B cell (primary cell): Measurements from ENCODE around the gene NOS1AP. TPM values are rescaled to one million over a fixed set of nuclear protein-coding genes. Genes with fewer than 3 reads are reported as not detected.

Experiments used
- ATAC-seq: fragments of 200-7000 bp; cut with Tn5 transposase; one replicate; pipeline ENCODE4 v1.10.0; 2021; ENCODE audit warnings: low read depth, mild to moderate bottlenecking, moderate number of reproducible peaks, moderate library complexity
- CTCF ChIA-PET: fragments of 350-600 bp; sonication (Branson Sonifier 250); formaldehyde crosslinking; loops from one replicate; lab custom pipeline; 2021; ENCODE audit warnings: antibody characterized with exemption, inconsistent platforms; lab: Charles Lee
- POLR2A ChIA-PET: fragments of 350-600 bp; sonication (Branson Sonifier 250); formaldehyde crosslinking; loops from one replicate; lab custom pipeline; 2021; ENCODE audit warnings: antibody characterized with exemption; lab: Charles Lee
- DNase-seq: peaks from one replicate; pipeline ENCODE4 v3.0.0; 2013
- H2AFZ ChIP-seq: 2 replicates; pipeline ENCODE4 v1.6.1; 2012; ENCODE audit warnings: mild to moderate bottlenecking, low read depth, low read length; ENCODE audit not compliant: insufficient read depth, poor library complexity, severe bottlenecking
- H3K27ac ChIP-seq, 2 donors: 1 replicate in 1 of 2; 2 replicates in 1 of 2; pipeline ENCODE4 v1.5.1; 2012 to 2013; ENCODE audit warnings: low read length in 2 of 2, mild to moderate bottlenecking in 2 of 2, moderate library complexity in 1 of 2
- H3K27me3 ChIP-seq, 4 experiments: fragments of 200-600 bp in 1 of 4; sonication (generic) in 1 of 4; replicated peaks in 1 of 4; 1 replicate in 2 of 4; 2 replicates in 2 of 4; pipeline versions ENCODE4 v1.6.1 to v1.7.0; 2013 to 2016; ENCODE audit warnings: low read length in 3 of 4, mild to moderate bottlenecking in 2 of 4, mixed read lengths in 1 of 4, moderate library complexity in 1 of 4; ENCODE audit not compliant: insufficient read depth in 4 of 4, control insufficient read depth in 3 of 4; ENCODE audit errors: control extremely low read depth in 1 of 4
- H3K36me3 ChIP-seq, 2 experiments: replicated peaks in 1 of 2; 1 replicate in 1 of 2; 2 replicates in 1 of 2; pipeline versions ENCODE4 v1.6.1 to v1.7.1; 2013; ENCODE audit warnings: low read length in 1 of 2; ENCODE audit not compliant: insufficient read depth in 2 of 2, control insufficient read depth in 1 of 2; ENCODE audit errors: control extremely low read depth in 1 of 2, extremely low read depth in 1 of 2
- H3K4me1 ChIP-seq, 2 donors: fragments of 200-600 bp in 1 of 2; sonication (generic) in 1 of 2; 1 replicate in 1 of 2; 2 replicates in 1 of 2; pipeline versions ENCODE4 v1.5.1 to v1.6.1; 2013 to 2017; ENCODE audit warnings: low read length in 2 of 2; ENCODE audit not compliant: control insufficient read depth in 2 of 2, insufficient read depth in 2 of 2
- H3K4me2 ChIP-seq: replicated peaks from 2 replicates; pipeline ENCODE3; 2012; ENCODE audit warnings: mild to moderate bottlenecking, low read depth, low read length; ENCODE audit not compliant: poor library complexity, severe bottlenecking
- H3K4me3 ChIP-seq, 5 experiments: fragments of 200-600 bp in 1 of 5; sonication (generic) in 1 of 5; 1 replicate in 3 of 5; 2 replicates in 2 of 5; pipeline versions ENCODE4 v1.5.1 to v1.7.0; 2011 to 2016; ENCODE audit warnings: low read length in 4 of 5, mild to moderate bottlenecking in 4 of 5, low read depth in 2 of 5, control low read depth in 1 of 5, moderate library complexity in 1 of 5; ENCODE audit not compliant: insufficient read depth in 1 of 5; ENCODE audit errors: control extremely low read depth in 1 of 5, extremely low read depth in 1 of 5
- H3K79me2 ChIP-seq: fragments of 200-600 bp; sonication (generic); one replicate; pipeline ENCODE4 v1.6.0; 2016; ENCODE audit warnings: low read length; ENCODE audit not compliant: control insufficient read depth, insufficient read depth
- H3K9ac ChIP-seq: fragments of 200-600 bp; sonication (generic); 2 replicates; pipeline ENCODE4 v1.6.1; 2017; ENCODE audit warnings: mild to moderate bottlenecking, low read length, moderate library complexity
- H3K9me3 ChIP-seq, 3 donors: one replicate each; pipeline versions ENCODE4 v1.6.1 to v1.7.1; 2013; ENCODE audit warnings: low read length in 2 of 3; ENCODE audit not compliant: control insufficient read depth in 2 of 3, insufficient read depth in 1 of 3; ENCODE audit errors: control extremely low read depth in 1 of 3
- H4K20me1 ChIP-seq: 2 replicates; pipeline ENCODE4 v1.6.0; 2012; ENCODE audit warnings: mild to moderate bottlenecking, low read length; ENCODE audit not compliant: insufficient read depth, control insufficient read depth, poor library complexity, severe bottlenecking
- H3K27ac Mint-ChIP-seq: one replicate; pipeline ENCODE4 v1.8.0; 2021; ENCODE audit warnings: mixed read lengths
- H3K27me3 Mint-ChIP-seq: one replicate; pipeline ENCODE4 v1.8.0; 2021; ENCODE audit warnings: mixed read lengths
- H3K4me1 Mint-ChIP-seq: one replicate; pipeline ENCODE4 v1.8.0; 2021; ENCODE audit warnings: mixed read lengths
- H3K4me3 Mint-ChIP-seq: one replicate; pipeline ENCODE4 v1.8.0; 2021; ENCODE audit warnings: mixed read lengths
- H3K9me3 Mint-ChIP-seq: one replicate; pipeline ENCODE4 v1.8.0; 2022; ENCODE audit warnings: mixed read lengths; ENCODE audit not compliant: insufficient read depth
- EZH2 ChIP-seq: IDR thresholded peaks from 2 replicates; pipeline ENCODE4 v1.6.1; 2012; ENCODE audit warnings: borderline replicate concordance, low read depth, mild to moderate bottlenecking, moderate library complexity, low read length; ENCODE audit not compliant: insufficient read depth, poor library complexity, severe bottlenecking
- WGBS: methylation state at CpG from one replicate; pipeline ENCODE4 v1.1.5; 2013; ENCODE audit warnings: missing lambda C conversion rate; ENCODE audit not compliant: insufficient coverage; 5-methylcytosine and 5-hydroxymethylcytosine counted together
- intact Hi-C: fragments of 100-400 bp; cut with micrococcal nuclease; formaldehyde crosslinking; loops from one replicate; pipeline ENCODE4 v1.10.0; 2022
- polyA plus RNA-seq: library from polyadenylated mRNA; depleted of rRNA; stranded (reverse); fragments of >200 nt; gene quantifications from 2 replicates; pipeline ENCODE4 v1.2.3, GENCODE V29; 2012
- total RNA-seq, 2 donors: library from RNA; stranded (reverse); fragments of 120-200 nt in 1 of 2; gene quantifications; 1 replicate in 1 of 2; 2 replicates in 1 of 2; pipeline versions ENCODE4 v1.2.3 to v1.2.4, GENCODE V29; 2013 to 2022
- TF ChIP-seq, protein P1 (sequence below): fragments of 200-600 bp; IDR thresholded peaks from one replicate; pipeline ENCODE4 v1.8.0; 2022; ENCODE audit warnings: antibody characterized with exemption, mild to moderate bottlenecking

NOS1AP gene
- total and polyA plus RNA-seq, 2 donors (not counting 1 experiment from before 2014, with no cell fraction given), result 0.32 TPM; not detected in 1

DNA sequence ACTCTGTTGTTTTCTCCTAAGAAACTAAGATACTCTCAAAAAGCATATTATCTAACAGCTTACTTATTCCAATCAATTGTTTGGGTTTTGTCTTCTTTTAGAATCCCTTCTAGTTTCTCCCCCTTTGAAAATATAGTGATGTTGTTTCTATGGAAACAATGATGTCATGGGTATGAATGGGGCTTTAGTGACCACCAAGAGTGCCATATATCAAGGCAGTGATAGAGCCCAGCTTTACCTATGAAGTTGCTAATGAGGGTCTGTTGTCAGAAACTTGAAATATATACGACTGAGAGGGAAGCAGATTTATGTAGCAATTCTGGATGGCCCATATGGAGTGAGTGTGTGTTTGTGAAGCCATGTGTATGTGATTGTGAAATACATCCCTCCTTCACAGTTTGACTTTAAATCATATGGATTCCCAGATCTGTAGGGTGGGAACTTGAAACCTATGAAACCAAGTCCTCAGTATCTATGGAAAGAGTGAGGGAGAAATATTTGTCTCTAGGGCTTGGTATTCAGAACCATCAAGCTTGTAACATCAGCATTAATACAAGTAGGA lies 190.5 kb downstream of the NOS1AP start:
- Histone ChIP-seq H3K27me3 (peaks cover 0 to 6% (median 1%) of the 10 kb centered on the region in 4 experiments), H3K4me3 (no peak overlapping the region), H3K27ac (no peak overlapping the region), H3K4me1 (no peaks in the 10 kb centered on the region), H3K9ac (no peak overlapping the region), H3K4me2 (no peak overlapping the region), H3K79me2 (no peaks in the 10 kb centered on the region), H3K9me3 (no peaks in the 10 kb centered on the region), H3K36me3 (no peaks in the 10 kb centered on the region), H4K20me1 (no peaks in the 10 kb centered on the region), H2AFZ (no peak overlapping the region)
- no peaks in the 10 kb centered on the region for H3K9me3 Mint-ChIP-seq
- no peak for ATAC-seq
- H3K27me3 Mint-ChIP-seq, result peaks cover 40% of the 10 kb centered on the region
- intact Hi-C loops, result no loop called here
- CTCF ChIA-PET, result no interaction called here
- POLR2A ChIA-PET, result no interaction called here
- no peak for DNase-seq
- no peak overlapping the region for H3K27ac Mint-ChIP-seq
- H3K4me3 Mint-ChIP-seq, result no peak overlapping the region
- TF ChIP-seq, protein P1, sequence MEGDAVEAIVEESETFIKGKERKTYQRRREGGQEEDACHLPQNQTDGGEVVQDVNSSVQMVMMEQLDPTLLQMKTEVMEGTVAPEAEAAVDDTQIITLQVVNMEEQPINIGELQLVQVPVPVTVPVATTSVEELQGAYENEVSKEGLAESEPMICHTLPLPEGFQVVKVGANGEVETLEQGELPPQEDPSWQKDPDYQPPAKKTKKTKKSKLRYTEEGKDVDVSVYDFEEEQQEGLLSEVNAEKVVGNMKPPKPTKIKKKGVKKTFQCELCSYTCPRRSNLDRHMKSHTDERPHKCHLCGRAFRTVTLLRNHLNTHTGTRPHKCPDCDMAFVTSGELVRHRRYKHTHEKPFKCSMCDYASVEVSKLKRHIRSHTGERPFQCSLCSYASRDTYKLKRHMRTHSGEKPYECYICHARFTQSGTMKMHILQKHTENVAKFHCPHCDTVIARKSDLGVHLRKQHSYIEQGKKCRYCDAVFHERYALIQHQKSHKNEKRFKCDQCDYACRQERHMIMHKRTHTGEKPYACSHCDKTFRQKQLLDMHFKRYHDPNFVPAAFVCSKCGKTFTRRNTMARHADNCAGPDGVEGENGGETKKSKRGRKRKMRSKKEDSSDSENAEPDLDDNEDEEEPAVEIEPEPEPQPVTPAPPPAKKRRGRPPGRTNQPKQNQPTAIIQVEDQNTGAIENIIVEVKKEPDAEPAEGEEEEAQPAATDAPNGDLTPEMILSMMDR, result no peak
- TF ChIP-seq EZH2, result no peak
- WGBS, result no CpG with 5 or more reads among the region's 1 CpG
- no peaks in the 10 kb centered on the region for H3K4me1 Mint-ChIP-seq

DNA sequence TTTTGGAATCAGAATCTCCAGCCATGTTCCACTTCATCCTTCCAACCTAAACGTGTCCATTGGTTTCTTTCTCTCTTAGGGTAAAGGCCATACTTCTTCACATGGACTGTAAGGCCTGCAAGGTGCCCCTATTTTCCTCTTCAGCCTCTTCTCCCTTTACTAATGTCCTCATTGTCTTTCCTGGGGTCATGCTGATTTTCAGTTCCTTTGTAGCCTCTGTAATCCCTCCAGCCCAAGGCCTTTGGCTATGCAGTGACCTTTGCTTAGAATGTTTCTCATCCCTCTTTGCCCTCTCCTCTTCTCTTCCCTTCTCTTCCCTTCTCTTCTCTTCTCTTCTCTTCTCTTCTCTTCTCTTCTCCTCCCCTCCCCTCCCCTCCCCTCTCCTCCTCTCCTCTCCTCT lies 194.6 kb downstream of the NOS1AP start:
- H3K9me3 Mint-ChIP-seq, result no peaks in the 10 kb centered on the region
- ATAC-seq, result no peak

More for the DNA sequence above, 194.6 kb downstream of the NOS1AP start:
- Histone ChIP-seq H3K9ac (no peak overlapping the region), H3K9me3 (no peaks in the 10 kb centered on the region), H3K27ac (no peak overlapping the region), H3K79me2 (no peaks in the 10 kb centered on the region), H3K4me1 (no peaks in the 10 kb centered on the region), H3K4me3 (no peak overlapping the region), H3K36me3 (no peaks in the 10 kb centered on the region), H3K4me2 (no peak overlapping the region), H4K20me1 (no peaks in the 10 kb centered on the region), H3K27me3 (peaks cover 0 to 3% (median 1%) of the 10 kb centered on the region in 4 experiments), H2AFZ (no peak overlapping the region)
- TF ChIP-seq EZH2, result no peak
- TF ChIP-seq, protein P1, result no peak
- 80% methylated on average over 1 of the region's 1 CpG for WGBS
- Mint-ChIP-seq H3K27me3 (peaks cover 35% of the 10 kb centered on the region), H3K27ac (no peak overlapping the region), H3K4me3 (no peak overlapping the region), H3K4me1 (no peaks in the 10 kb centered on the region)
- no peak for DNase-seq
- ChIA-PET CTCF (no interaction called here), POLR2A (no interaction called here)
- intact Hi-C loops, result no loop called here
